ELR (cell line): ENCODE data around the gene IL5.
A peak's percentile ranks its signal among the peaks of the same experiment; 100 is the strongest.
"Not testable (repeated sequence)": the region's sequence is repeated elsewhere in the genome, so short reads cannot be mapped to it uniquely, and the experiment has no call there.

ENCODE experiments used
- DNase-seq: peaks from one replicate; pipeline ENCODE4 v3.0.0-alpha.2; 2015; ENCODE audit warnings: low read depth

IL5 gene

DNA sequence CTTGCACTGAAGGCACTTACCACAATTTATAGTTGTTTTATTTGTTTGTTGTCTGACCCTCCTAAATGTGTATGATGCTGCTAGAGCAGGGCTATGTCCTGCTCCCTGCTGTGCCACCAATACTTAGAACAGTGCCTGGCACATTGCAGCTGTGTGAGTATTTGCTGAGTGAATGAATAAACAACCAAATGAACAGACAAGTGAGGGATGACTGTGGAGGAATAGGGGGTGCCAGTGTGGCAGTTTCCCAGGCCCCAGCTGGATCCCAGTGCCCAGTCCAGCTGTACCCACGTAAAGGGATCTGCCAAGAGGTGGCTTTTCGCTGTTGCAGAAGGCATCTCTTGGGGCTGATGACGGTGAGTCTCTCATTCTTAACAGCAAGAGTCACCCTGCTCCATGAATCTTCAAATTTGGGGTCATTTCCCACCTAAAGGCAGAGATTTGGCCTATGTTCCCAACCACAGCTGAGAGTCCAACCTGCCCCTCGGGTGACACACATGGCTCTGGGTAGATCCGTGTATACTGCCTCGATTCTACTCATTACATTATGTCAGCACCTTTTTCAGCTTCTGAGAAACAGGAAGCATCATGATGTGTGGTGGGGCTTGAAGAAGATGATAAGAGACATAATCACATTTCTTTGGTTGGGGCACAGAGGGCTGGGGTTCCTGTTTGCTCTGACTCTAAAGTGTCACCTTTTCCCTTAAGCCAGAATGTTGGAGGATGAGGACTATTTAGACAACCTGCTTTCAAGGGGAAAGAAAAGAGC, 14.3 kb downstream of the IL5 start:
- no peak for DNase-seq

DNA sequence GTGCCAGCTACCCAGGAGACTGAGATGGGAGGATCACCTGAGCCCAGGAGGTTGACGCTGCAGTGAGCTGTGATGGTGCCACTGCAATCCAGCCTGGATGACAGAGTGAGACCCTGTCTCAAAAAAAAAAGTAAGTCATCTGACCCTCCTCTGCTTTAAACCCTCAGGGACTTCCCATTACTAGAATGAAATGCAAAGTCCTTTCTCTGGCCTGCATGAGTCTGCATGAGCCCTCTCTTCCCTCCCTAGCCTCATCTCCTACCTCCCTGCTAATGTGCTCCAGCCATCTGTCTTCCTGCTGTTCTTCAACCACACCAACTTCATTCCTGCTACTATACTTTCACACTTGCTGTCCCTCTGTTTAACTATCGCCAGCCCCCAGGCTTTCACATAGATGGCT, 15.3 kb downstream of the IL5 start:
- no peak for DNase-seq

DNA sequence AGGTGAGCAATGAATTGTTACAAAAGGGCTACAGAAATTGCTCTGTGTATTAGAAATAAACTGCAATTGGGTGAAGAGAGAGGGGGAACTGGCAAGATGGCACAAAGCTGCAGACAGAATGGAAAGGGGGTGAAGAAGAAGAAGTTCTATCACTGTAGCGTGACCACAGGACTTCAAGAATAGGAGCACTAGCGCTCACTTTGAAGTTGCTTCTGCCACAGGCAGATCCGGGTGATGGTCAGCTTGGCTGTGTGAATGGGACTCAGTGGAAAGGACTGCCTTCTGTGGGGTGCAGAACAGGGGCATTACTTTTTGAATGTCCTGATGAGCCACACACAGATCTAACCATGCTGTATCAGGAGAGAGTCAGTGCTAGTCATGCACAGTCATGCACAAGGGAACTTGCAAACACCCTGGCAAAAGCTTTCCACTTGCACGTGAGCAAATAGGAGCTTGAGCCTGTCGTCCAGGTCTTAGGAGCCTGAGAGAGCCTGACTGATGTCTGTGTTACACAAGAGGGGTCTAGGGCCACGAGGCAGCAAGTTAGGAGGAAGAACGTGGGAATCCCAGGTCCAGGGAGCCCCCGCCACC, 16.3 kb downstream of the IL5 start:
- DNase-seq, result peak; percentile 59

DNA sequence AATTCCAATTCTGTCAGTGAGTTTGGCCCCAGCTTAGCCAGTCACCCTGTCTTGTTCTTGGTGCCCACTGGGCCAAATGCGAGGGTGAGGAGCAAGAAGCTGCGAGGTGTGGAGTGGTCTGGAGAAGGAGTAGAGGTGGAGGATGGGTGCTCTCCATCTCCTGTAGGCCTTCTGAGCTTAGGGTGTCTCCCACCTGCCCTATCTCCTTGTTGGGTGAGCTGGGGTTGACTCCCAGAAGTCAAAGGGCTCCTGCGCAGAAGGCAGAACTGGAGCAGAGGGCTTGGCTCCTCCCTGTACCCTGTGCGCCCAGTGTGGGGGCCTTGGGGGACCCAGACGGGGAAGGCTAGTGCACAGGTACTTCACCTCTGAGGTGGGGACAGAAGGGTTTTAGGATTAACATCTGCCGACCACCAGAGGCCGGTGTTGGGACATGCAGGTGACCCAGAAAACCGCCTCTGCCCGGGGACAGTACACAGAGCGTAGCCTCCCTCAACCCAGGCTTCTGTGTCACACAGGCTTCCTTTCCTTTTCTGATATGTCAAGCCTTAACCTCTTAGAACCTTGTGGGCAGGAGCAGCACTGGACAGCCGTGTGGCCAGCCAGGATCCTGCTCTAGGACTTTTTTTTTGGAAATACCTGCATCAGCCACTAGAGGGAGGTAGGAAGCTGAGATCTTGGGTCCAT, 16.9 kb downstream of the IL5 start:
- DNase-seq, result peak; percentile 76

DNA sequence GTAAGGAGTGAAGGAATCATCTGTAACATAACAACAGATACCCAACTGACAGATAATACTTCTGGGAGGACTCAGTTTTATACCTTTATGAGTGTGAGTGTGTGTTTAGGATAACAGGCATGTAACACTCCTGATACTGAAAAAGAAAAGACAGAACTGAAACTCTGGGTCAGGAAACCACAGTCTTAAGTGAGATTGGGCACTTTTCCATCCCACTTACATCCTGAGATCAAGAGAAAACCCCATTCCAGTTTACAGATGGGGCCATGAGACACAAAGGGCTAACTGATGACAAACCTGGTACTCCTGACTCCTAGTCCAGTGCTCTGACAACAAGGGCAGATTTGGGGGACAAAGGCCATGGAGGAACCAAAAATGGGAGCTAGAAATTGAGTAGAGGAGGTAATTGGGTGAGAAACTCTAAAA, 18.0 kb downstream of the IL5 start:
- DNase-seq, result no peak

GRCh38 chr5:132524877-132525276, 18.4 kb downstream of the IL5 start:
- DNase-seq, result not testable (repeated sequence)

DNA sequence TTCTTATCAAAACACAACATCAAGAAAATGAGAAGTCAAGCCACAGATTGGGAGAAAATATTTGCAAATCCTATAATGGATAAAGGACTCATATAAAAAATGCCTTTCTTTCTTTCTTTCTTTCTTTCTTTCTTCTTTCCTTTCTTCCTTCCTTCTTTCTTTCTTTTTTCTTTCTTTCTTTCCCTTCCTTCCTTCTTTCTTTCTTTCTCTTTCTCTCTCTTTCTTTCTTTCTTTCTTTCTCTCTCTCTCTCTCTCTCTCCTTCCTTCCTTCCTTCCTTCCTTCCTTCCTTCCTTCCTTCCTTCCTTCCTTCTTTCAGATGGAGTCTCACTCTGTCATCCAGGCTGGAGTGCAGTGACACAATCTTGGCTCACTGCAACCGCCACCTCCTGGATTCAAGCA, 21.3 kb downstream of the IL5 start:
- not testable (repeated sequence) for DNase-seq

- not testable (repeated sequence) for DNase-seq
Measured at GRCh38 chr5:132513618-132514336, 29.5 kb downstream of the IL5 start.

- DNase-seq, result peak; percentile 90
Measured at GRCh38 chr5:132510076-132510475, 33.2 kb downstream of the IL5 start.

- peak; percentile 92 for DNase-seq
Measured at GRCh38 chr5:132506094-132506692, 37.1 kb downstream of the IL5 start.

DNA sequence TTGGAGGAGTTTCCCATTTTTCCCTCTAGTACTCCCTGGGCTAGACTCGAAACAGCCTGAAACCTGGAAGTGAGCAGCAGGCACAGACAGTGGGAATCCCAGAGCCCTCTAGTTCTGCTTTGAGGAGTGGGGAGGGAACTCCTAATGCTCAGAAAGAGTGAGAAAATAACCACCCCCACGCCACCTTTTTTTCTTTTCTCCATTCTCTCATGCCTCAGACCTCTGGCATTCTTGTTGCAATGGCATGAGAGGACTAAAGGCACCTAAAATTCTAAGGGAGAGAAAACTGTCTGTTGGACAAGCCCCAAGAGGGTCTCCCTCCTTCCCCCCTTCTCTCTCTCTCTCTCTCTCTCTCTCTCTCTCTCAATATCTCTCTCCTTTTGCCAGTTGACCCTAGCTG, 37.7 kb downstream of the IL5 start:
- no peak for DNase-seq

- no peak for DNase-seq
Measured at GRCh38 chr5:132504746-132505145, 38.6 kb downstream of the IL5 start.

DNA sequence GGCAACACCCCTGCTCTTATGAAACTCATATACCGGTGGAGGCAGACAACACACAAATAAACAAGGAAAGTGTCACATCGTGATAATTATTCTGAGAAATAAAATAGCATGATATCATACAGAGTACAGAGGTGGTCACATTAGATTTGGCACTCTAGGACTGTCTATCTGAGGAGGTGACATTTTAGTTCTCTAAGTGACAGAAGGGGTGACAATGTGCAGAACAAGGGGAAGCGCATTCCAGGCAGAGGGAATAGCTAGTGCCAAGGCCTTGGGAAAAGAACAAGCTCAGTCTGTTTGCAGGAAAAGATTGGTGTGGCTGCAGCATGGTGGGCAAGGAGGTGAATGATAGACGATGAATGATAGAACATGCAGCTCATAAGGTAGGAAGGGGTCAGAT, 40.1 kb downstream of the IL5 start:
- DNase-seq, result no peak

- DNase-seq, result peak; percentile 52
Measured at GRCh38 chr5:132501961-132502931, 41.1 kb downstream of the IL5 start.

DNA sequence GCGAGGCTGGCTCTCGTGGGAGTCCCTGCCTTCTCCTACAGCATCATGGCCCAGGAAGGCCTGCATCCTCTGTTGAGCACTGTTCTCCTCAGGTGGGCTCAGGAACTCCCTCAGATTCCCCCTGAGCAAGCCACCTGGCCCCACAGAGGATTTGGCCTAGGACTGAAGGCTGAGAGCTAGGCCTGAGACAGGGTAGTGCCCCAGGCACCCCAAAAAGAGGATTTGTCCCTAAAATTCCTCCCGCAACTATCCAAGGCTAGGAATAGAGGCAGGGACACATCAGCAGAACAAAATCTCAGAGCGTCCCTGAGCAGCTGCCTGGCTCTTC, 41.7 kb downstream of the IL5 start:
- no peak for DNase-seq

DNA sequence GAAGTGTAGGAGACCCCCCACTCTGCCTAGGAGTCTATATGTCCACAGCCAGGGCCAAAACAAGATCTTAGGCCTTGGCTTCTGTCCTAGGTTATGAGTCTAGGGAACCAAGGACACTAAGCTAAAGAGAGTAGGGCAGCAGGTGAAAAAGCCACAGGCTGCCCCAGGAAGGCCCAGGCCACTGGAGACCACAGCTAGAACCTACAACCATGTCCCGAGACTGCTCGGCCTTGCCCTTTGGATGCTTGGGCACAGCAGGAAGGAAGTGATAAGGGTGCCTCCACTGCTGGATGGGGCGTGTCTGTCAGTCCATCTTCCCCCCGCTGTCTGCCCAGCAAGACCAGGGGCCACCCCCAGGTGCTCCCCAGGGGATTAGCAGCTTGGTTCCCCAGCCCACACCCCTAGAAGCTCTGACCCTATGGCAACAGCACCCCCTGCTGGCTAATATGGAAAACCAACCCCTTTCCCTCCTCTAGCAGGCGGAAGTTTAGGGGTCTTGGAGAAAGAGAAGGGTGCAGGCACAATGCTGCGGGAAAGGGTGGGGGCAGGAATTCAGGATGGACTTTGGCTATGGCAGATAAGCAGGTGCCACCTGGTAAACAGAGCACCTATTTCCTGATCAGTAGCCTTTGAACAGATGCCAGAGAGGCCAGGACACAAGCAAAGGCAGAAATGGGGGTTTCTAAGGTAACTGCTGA, 42.2 kb downstream of the IL5 start:
- DNase-seq, result peak; percentile 73

GRCh38 chr5:132500244-132500930, 42.9 kb downstream of the IL5 start:
- DNase-seq, result no peak

DNA sequence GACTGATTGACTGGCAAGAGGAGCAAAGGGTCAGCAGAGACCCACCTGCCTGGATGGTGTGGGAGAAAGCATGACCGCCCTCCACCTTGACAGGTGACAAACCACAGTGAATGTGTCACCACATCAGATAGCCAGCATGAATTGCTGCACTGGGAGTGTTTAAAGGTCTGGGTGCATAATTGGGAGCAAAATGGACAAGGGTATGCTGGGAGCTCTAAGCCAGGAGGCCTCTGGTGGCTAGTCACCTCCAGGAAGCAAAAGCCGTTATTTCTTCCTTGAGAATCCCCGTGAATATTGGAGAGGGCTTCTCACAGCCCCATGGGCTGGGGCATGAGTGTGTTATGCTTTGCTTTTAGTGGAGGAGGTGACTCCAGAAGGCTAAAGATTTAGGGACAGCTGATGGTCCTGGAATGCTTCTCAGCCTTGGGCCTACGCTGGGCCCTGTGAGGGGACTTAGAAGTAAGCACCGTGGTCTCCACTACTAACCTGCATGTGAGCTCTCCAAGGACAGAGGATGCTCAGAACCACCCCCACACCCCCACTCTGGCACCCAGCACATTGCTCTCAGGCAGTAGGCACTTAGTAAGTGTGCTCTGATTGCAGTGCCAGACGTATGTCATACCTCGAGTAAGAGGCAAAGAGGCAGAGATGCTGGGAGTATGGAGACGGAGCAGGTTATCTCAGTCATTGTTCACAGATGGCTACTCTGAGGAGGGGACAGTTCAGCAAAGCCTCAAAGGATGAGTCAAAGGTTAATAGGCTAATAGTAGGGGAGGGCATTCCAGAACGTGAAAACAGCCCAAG, 43.7 kb downstream of the IL5 start:
- no peak for DNase-seq

- no peak for DNase-seq
Measured at GRCh38 chr5:132498686-132499271, 44.5 kb downstream of the IL5 start.
